ENCODE data around the gene LDLRAD1.
"Not testable (repeated sequence)": the region's sequence is repeated elsewhere in the genome, so short reads cannot be mapped to it uniquely, and the experiment has no call there.

The LDLRAD1 gene, protein sequence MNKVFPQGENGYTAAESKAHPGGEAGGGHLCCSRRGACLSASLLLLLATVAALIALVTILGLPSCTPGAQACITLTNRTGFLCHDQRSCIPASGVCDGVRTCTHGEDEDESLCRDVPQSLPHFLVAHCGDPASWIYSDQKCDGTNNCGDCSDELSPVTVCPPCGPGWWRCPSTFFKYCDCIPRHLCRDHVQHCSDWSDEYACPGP

DNA sequence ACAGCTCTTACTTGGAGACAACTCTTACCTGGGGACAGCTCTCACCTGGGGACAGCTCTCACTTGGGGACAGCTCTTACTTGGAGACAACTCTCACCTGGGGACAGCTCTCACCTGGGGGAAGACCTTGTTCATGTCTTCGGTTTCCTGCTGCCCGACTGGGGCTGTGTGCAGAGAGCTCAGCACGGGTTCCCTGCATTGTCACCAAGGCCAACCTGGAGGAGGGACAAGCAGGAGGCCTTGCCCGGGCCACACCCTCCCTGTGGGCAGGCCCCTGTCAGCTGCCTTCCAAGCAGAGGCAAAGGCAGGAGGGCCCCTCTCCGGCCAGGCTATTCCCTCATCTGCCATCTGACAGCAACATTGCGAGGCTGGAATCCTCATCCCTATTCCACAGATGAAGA is at the start of gene LDLRAD1:
LDLRAD1 (minus strand) TSS at position 208 of the 400 bp plus-strand sequence; CDS start at position 134, 74 bp downstream.
- H3K27ac ChIP-seq (ENCODE audit: low read depth, low read length), result no peak within 1 kb of the TSS
- H3K4me1 ChIP-seq (ENCODE audit: insufficient read depth, low read length), result no peaks in the 10 kb centered on the region
- H3K9ac ChIP-seq (ENCODE audit: low read length), result no peak within 1 kb of the TSS
- peaks cover 0 to 13% of the 10 kb centered on the region in 2 donors for H3K27me3 ChIP-seq (ENCODE audit: control insufficient read depth in 1 of 2, insufficient read depth in 2 of 2, low read length in 2 of 2)
- H3K9me3 ChIP-seq (ENCODE audit: low read length), result no peaks in the 10 kb centered on the region
- no peak within 1 kb of the TSS for H3K4me3 ChIP-seq (ENCODE audit: low read depth in 1 of 2, low read length in 2 of 2)
- H3K36me3 ChIP-seq (ENCODE audit: insufficient read depth, low read length), result no peaks in the 10 kb centered on the region

DNA sequence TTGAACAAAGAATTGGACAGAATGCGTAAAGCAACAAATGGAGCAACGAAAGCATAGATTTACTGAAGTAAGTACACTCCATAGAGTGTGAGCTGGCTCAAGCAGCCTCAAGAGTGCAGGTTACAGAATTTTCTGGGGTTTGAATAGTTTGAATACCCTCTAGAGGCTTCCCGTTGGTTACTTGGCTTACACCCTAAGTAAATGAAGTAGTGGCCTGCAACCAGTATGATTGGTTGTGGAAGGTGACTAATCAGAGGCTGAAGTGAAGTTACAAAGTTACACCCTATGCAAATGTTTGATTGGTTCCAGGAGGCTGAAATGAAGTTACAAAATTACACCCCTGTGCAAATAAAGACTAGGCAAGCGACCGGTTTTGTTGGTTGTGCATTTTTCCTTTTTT is 46.3 kb upstream of the LDLRAD1 start:
- Histone ChIP-seq H3K27ac (ENCODE audit: low read depth, low read length) (no peak overlapping the region), H3K27me3 (ENCODE audit: control insufficient read depth in 1 of 2, insufficient read depth in 2 of 2, low read length in 2 of 2) (no peaks in the 10 kb centered on the region), H3K36me3 (ENCODE audit: insufficient read depth, low read length) (no peaks in the 10 kb centered on the region), H3K9ac (ENCODE audit: low read length) (no peak overlapping the region), H3K9me3 (ENCODE audit: low read length) (no peaks in the 10 kb centered on the region), H3K4me1 (ENCODE audit: insufficient read depth, low read length) (no peaks in the 10 kb centered on the region), H3K4me3 (ENCODE audit: low read depth in 1 of 2, low read length in 2 of 2) (no peak overlapping the region)

DNA sequence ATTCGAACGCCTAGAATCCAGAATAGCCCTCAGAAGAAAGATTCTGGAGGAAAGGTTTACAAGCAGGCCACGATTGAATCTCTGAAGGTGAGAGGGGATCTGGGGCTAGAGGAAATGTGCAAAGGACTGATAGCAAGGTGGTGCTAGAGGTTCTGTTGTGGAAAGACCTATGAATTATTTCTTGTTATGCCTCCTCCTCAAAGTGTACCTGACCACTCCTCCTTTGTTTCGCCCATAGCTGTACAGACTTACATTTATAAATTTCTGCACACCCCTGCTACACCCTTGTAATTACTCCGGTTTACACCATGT is 36.4 kb upstream of the LDLRAD1 start:
- peak overlapping the region; percentile 82 to 96 for H3K4me3 ChIP-seq (ENCODE audit: low read depth in 1 of 2, low read length in 2 of 2)
- H3K9ac ChIP-seq (ENCODE audit: low read length), result peak overlapping the region; percentile 86
- H3K4me1 ChIP-seq (ENCODE audit: insufficient read depth, low read length), result peaks cover 21% of the 10 kb centered on the region
- H3K36me3 ChIP-seq (ENCODE audit: insufficient read depth, low read length), result no peaks in the 10 kb centered on the region
- H3K9me3 ChIP-seq (ENCODE audit: low read length), result no peaks in the 10 kb centered on the region
- peak overlapping the region; percentile 4 for H3K27ac ChIP-seq (ENCODE audit: low read depth, low read length)
- H3K27me3 ChIP-seq (ENCODE audit: control insufficient read depth in 1 of 2, insufficient read depth in 2 of 2, low read length in 2 of 2), result no peaks in the 10 kb centered on the region

DNA sequence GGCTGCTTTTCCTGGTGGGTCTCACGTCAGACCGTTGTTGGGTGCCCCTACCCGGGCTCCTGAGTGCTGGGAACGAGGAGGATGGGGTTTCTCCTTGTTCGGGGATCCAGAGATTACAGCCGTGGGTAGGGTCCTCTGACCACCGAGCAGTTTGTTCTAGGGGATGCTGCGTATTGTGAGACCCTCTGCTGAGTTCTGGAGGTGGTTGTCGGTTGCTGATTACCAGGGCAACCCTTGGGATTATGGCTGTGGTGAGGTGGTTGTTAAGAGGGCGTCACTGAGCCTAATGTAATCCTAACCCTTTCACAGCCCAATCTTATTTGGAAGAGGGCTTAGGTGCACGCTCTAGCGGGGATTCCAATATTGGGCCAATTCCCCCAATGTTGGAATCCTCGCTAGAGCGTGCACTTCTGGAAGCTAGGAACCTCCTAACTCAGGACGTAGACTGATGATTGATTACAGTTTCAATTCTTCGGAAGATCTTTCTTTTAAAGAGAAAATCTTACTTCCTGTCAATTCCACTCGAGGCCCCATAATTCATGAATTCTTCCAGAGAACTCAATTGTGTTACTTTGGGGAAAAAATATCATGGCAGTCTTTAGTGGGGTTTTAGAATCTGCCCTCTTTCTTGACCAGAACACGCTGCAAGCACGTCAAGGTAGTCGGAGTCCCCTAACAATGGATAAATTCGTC is 35.9 kb upstream of the LDLRAD1 start:
- H3K9me3 ChIP-seq (ENCODE audit: low read length), result no peaks in the 10 kb centered on the region
- H3K4me1 ChIP-seq (ENCODE audit: insufficient read depth, low read length), result peaks cover 23% of the 10 kb centered on the region
- peak overlapping the region; percentile 86 for H3K9ac ChIP-seq (ENCODE audit: low read length)
- no peaks in the 10 kb centered on the region for H3K27me3 ChIP-seq (ENCODE audit: control insufficient read depth in 1 of 2, insufficient read depth in 2 of 2, low read length in 2 of 2)
- H3K36me3 ChIP-seq (ENCODE audit: insufficient read depth, low read length), result no peaks in the 10 kb centered on the region
- H3K4me3 ChIP-seq (ENCODE audit: low read depth in 1 of 2, low read length in 2 of 2), result peak overlapping the region; percentile 82 to 96
- peak overlapping the region; percentile 75 for H3K27ac ChIP-seq (ENCODE audit: low read depth, low read length)

DNA sequence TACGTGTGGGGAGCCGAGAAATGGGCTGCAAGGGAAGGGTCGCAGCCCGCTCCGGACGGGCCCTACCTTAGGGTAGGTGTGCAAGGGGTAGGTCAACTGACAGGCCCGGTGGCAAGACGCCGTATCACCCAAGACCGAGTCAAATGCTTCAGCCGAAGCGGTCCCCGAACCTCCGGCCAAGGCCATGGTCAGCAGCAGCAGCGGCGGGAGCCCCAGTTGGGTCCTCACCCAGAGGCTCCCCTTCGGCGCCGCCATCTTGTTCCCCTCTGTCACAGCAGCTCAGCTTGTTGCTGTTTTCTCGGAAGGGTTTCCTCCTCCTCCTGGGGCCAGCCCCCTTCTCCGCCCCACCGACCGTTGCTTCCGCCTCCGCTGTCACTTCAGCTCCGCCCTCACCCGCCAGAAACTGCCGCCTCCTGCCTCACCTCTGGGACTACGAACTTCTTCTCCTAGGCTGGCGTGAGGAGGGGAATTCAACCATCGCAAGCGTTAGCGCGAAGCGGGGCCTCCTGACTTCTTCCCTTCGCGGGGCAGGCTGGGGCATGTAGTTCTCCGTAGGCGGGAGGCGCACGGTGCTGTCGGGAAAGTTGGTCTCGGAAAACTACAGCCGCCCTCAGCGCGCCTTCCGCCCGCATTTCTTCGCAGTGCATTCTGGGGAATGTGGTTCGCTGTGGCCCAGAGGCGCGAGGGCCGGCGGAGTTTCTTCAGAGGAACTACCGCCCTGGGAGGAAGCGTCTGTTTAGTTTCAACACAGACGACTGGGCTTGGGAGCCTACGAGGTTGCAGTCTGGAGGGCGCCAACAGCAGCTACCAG is 35.2 kb upstream of the LDLRAD1 start, which contains the start of the genes TCEANC2 and TMEM59:
TCEANC2 (plus strand) TSS at position 675 of the 811 bp plus-strand sequence. CDS start 815 bp downstream, outside the sequence.
TMEM59 (minus strand) TSS at position 271 of the 811 bp plus-strand sequence; CDS start at position 255, 16 bp downstream.
- Histone ChIP-seq H3K9ac (ENCODE audit: low read length) (peak within 1 kb of the TSS; percentile 86), H3K27me3 (ENCODE audit: control insufficient read depth in 1 of 2, insufficient read depth in 2 of 2, low read length in 2 of 2) (no peaks in the 10 kb centered on the region), H3K4me3 (ENCODE audit: low read depth in 1 of 2, low read length in 2 of 2) (peak within 1 kb of the TSS; percentile 82 to 96), H3K27ac (ENCODE audit: low read depth, low read length) (peak within 1 kb of the TSS; percentile 75), H3K4me1 (ENCODE audit: insufficient read depth, low read length) (peaks cover 31% of the 10 kb centered on the region), H3K9me3 (ENCODE audit: low read length) (no peaks in the 10 kb centered on the region), H3K36me3 (ENCODE audit: insufficient read depth, low read length) (no peaks in the 10 kb centered on the region)

DNA sequence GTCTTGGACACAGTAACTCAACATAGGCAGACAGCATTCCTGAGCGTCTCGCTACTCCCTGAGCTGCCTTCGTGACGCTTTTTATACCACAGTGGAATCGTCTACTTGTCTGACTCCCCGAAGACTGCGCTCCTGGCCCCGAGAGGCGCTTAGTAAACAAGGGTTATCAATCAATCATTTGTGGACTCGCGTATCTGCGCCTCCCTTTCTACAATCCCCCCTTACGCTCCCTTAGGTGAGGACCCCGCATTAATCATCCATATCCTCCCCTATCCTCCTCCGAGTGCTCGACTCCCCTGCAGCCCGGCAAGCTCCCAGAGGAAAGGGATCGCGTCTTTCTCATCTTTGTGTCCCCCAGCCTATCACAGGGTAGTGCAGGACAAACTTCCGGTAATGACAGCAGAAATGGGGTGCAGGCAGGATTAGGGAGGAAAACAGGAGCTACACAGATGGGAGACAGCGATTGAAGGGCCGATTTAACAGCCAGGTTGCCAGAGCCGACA is 34.5 kb upstream of the LDLRAD1 start:
- H3K36me3 ChIP-seq (ENCODE audit: insufficient read depth, low read length), result no peaks in the 10 kb centered on the region
- H3K9me3 ChIP-seq (ENCODE audit: low read length), result no peaks in the 10 kb centered on the region
- peak overlapping the region; percentile 82 to 85 for H3K4me3 ChIP-seq (ENCODE audit: low read depth in 1 of 2, low read length in 2 of 2)
- H3K27ac ChIP-seq (ENCODE audit: low read depth, low read length), result peak overlapping the region; percentile 75
- peaks cover 34% of the 10 kb centered on the region for H3K4me1 ChIP-seq (ENCODE audit: insufficient read depth, low read length)
- no peaks in the 10 kb centered on the region for H3K27me3 ChIP-seq (ENCODE audit: control insufficient read depth in 1 of 2, insufficient read depth in 2 of 2, low read length in 2 of 2)
- peak overlapping the region; percentile 71 for H3K9ac ChIP-seq (ENCODE audit: low read length)

DNA sequence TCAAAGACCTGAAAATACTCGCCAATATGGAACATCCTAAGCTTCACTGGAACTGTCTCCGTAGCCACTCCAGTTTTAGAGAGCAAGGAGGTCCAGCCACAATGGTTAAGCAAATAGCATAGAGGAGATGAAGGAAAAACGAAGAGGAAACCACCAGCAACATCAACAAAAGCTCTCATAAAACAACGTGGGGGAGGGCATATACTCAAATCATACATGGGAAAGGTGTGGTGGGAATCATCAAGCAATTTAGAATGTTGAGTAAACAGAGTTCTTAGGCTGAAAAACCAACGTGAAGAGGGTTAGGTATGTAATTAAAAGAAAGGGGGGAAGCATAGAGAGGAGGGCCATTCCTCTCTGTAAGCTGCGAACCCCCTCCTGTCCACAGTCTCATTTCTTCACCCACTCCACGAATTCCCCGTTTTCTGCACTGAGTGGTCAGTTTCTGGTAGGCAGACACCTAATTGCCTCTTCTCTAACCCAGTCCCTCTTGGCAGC is 34.0 kb upstream of the LDLRAD1 start:
- Histone ChIP-seq H3K9me3 (ENCODE audit: low read length) (no peaks in the 10 kb centered on the region), H3K4me3 (ENCODE audit: low read depth in 1 of 2, low read length in 2 of 2) (peak overlapping the region; percentile 82 to 85), H3K27me3 (ENCODE audit: control insufficient read depth in 1 of 2, insufficient read depth in 2 of 2, low read length in 2 of 2) (no peaks in the 10 kb centered on the region), H3K36me3 (ENCODE audit: insufficient read depth, low read length) (no peaks in the 10 kb centered on the region), H3K4me1 (ENCODE audit: insufficient read depth, low read length) (peaks cover 39% of the 10 kb centered on the region), H3K9ac (ENCODE audit: low read length) (peak overlapping the region; percentile 71), H3K27ac (ENCODE audit: low read depth, low read length) (peak overlapping the region; percentile 75)

DNA sequence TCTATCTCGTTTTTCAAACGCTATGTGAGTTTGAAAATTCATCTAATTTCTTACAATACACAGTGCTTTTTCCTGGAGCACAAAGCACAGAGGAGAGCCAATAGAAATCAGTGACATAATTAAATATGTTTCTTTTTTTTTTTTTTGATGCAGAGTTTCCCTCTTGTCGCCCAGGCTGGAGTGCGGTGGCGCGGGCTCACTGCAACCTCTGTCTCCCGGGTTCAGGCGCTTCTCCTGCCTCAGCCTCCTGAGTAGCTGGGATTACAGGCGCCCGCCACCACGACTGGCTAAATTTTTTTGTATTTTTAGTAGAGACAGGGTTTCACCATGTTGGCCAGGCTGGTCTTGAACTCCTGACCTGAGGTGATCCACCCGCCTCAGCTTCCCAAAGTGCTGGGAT is 32.4 kb upstream of the LDLRAD1 start:
- not testable (repeated sequence) for H3K9me3 ChIP-seq (ENCODE audit: low read length); H3K27me3 ChIP-seq (ENCODE audit: control insufficient read depth in 1 of 2, insufficient read depth in 2 of 2, low read length in 2 of 2); H3K9ac ChIP-seq (ENCODE audit: low read length); H3K36me3 ChIP-seq (ENCODE audit: insufficient read depth, low read length); H3K27ac ChIP-seq (ENCODE audit: low read depth, low read length); H3K4me3 ChIP-seq (ENCODE audit: low read depth in 1 of 2, low read length in 2 of 2)
- H3K4me1 ChIP-seq (ENCODE audit: insufficient read depth, low read length), result peaks cover 48% of the 10 kb centered on the region

DNA sequence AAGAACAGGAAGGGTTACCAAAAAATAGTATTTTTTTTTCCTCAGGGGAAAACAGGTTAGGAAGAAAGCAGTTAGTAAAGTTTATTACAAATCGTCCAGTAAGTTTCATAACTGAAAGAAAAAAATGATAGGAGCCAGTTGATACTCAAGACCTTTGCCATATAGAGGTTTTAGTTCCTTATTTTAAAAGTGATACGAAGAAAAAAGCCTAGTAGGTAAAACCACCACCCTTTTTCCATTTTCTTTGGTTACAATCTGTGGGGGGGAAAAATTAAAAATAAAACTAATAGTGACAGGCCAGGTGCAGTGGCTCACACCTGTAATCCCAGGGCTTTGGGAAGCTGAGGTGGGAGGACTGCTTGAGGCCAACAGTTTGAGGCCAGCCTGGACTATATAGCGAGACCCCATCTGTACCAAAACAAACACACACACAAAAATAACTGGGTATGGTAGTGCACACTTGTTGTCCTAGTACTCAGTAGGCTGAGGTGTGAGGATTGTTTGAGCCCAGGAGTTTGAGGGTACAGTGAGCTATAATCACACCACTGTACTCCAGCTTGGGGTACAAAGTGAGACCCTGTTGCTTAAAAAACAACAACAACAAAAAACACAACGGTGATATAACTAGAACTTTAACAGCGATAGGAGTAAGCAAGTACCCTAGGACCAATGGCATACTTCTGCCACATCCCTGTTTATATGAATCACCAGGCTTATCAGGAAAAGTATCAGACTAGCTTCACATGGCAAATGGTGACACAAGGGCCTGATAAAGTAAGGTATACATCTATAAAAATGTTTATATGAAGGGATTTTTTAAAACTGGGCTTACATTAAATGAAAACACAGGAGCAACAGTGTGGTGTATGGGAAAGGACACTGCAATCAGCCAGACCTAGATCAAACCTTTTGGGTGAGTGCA is 29.7 kb upstream of the LDLRAD1 start:
- no peaks in the 10 kb centered on the region for H3K27me3 ChIP-seq (ENCODE audit: control insufficient read depth in 1 of 2, insufficient read depth in 2 of 2, low read length in 2 of 2)
- H3K4me1 ChIP-seq (ENCODE audit: insufficient read depth, low read length), result peaks cover 40% of the 10 kb centered on the region
- H3K4me3 ChIP-seq (ENCODE audit: low read depth in 1 of 2, low read length in 2 of 2), result no peak overlapping the region
- H3K36me3 ChIP-seq (ENCODE audit: insufficient read depth, low read length), result peaks cover 4% of the 10 kb centered on the region
- H3K9ac ChIP-seq (ENCODE audit: low read length), result no peak overlapping the region
- no peaks in the 10 kb centered on the region for H3K9me3 ChIP-seq (ENCODE audit: low read length)
- H3K27ac ChIP-seq (ENCODE audit: low read depth, low read length), result no peak overlapping the region

DNA sequence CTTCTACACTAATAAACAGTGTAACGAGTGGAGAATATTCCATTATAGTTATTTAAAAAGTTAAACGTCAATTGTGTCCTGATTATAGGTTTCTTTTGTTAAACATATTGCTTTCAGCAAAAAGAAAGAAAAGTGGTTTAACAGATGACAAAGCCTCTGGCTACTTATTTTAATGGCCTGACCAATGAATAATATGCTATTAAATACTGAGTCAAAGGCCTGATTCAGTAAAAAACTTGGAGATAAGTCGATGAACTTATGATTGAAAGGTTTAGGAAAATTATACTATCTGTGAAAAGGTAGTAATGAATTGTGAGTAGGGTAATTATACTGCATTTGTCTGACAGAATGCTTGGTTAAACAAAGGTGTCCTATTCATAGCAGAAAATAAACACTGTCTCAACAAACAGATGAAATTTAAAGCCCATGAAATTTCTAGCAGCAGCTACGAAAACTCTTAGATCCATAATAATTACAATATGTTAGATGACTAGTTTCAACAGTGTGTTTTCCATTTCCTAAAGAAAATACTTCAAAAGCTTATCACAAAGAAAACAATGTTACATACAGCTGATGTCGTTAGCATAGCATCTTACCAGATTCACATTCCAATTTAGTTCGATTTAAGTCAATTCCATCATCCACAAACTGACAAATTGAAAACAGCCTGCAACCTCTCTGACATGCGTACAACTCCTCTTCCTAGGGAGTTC is 28.8 kb upstream of the LDLRAD1 start:
- no peaks in the 10 kb centered on the region for H3K27me3 ChIP-seq (ENCODE audit: control insufficient read depth in 1 of 2, insufficient read depth in 2 of 2, low read length in 2 of 2)
- H3K36me3 ChIP-seq (ENCODE audit: insufficient read depth, low read length), result peaks cover 12% of the 10 kb centered on the region
- no peaks in the 10 kb centered on the region for H3K9me3 ChIP-seq (ENCODE audit: low read length)
- H3K4me3 ChIP-seq (ENCODE audit: low read depth in 1 of 2, low read length in 2 of 2), result no peak overlapping the region
- H3K9ac ChIP-seq (ENCODE audit: low read length), result no peak overlapping the region
- H3K4me1 ChIP-seq (ENCODE audit: insufficient read depth, low read length), result peaks cover 37% of the 10 kb centered on the region
- H3K27ac ChIP-seq (ENCODE audit: low read depth, low read length), result no peak overlapping the region
